AG04450 (cell line): ENCODE measurements around the gene ERCC2. TPM values are rescaled to one million over a fixed set of nuclear protein-coding genes. Genes with fewer than 3 reads are reported as not detected.

Source experiments
- CTCF ChIA-PET: fragments of 300-600, 350-600 bp; formaldehyde crosslinking; extraction: SDS; loops from one replicate; lab custom pipeline; 2022; ENCODE audit warnings: antibody characterized with exemption, inconsistent platforms; lab: Charles Lee
- POLR2A ChIA-PET: fragments of 350-600 bp; formaldehyde crosslinking; extraction: SDS; loops from one replicate; lab custom pipeline; 2021; ENCODE audit warnings: antibody characterized with exemption, inconsistent platforms; lab: Yijun Ruan, JAX
- DNase-seq: peaks from one replicate; pipeline ENCODE4 v3.0.0-alpha.2; 2011; ENCODE audit warnings: low read depth, low spot score
- H3K27ac ChIP-seq: one replicate; pipeline ENCODE4 v1.5.1; 2012; ENCODE audit warnings: low read depth, low read length, control low read depth
- H3K27me3 ChIP-seq: one replicate; pipeline ENCODE4 v1.6.0; 2012; ENCODE audit warnings: low read length; ENCODE audit not compliant: control insufficient read depth, insufficient read depth
- H3K4me3 ChIP-seq: 2 replicates; pipeline ENCODE4 v1.5.1; 2011; ENCODE audit warnings: mild to moderate bottlenecking, low read depth, low read length, control low read depth
- H3K9me3 ChIP-seq: 2 replicates; pipeline ENCODE4 v1.5.1; 2012; ENCODE audit warnings: low read length; ENCODE audit not compliant: control insufficient read depth, insufficient read depth
- CTCF ChIP-seq: IDR thresholded peaks from 2 replicates; pipeline ENCODE4 v1.5.1; 2011; ENCODE audit warnings: low read depth, low read length, control low read depth, inconsistent platforms
- polyA plus RNA-seq: library from polyadenylated mRNA; depleted of rRNA; stranded (reverse); fragments of >200 nt; gene quantifications from 2 replicates; pipeline ENCODE4 v1.2.3, GENCODE V29; 2011

ERCC2 gene
- polyA plus RNA-seq, 1 experiment: 51.4 TPM

GRCh38 chr19:45355910-45356309 lies 14.5 kb downstream of the ERCC2 start:
- ChIA-PET POLR2A (no interaction called here), CTCF (interaction anchor here (1.5 kb wide), 1 partner anchor 17 kb away, joined by 6 read pairs; no protein-coding TSS in a partner anchor)
- H3K9me3 ChIP-seq: no peaks in the 10 kb centered on the region; the same call in 1 of the 2 replicates
- no peak for DNase-seq
- no peaks in the 10 kb centered on the region for H3K27me3 ChIP-seq
- no peak overlapping the region for H3K4me3 ChIP-seq
- no peak overlapping the region for H3K27ac ChIP-seq
- TF ChIP-seq CTCF: no peak

GRCh38 chr19:45355402-45355801 lies 15.0 kb downstream of the ERCC2 start:
- DNase-seq: no peak
- ChIA-PET CTCF (interaction anchor here (0.6 to 1.5 kb wide), 2 partner anchors 16 to 29 kb away, joined by 3 to 6 read pairs; no protein-coding TSS in a partner anchor), POLR2A (no interaction called here)
- Histone ChIP-seq H3K27ac (no peak overlapping the region), H3K9me3 (no peaks in the 10 kb centered on the region; the same call in 1 of the 2 replicates), H3K4me3 (no peak overlapping the region), H3K27me3 (no peaks in the 10 kb centered on the region)
- TF ChIP-seq CTCF: no peak

GRCh38 chr19:45354241-45354842 lies 16.0 kb downstream of the ERCC2 start:
- CTCF ChIA-PET: interaction anchor here (1.5 kb wide), 1 partner anchor 15 kb away, joined by 6 read pairs; no protein-coding TSS in a partner anchor
- no peak overlapping the region for H3K27ac ChIP-seq
- no peaks in the 10 kb centered on the region; the same call in 1 of the 2 replicates for H3K9me3 ChIP-seq
- no peak overlapping the region for H3K4me3 ChIP-seq
- no peak for DNase-seq
- no peak for TF ChIP-seq CTCF
- POLR2A ChIA-PET: no interaction called here
- H3K27me3 ChIP-seq: no peaks in the 10 kb centered on the region

GRCh38 chr19:45352914-45353796 lies 17.2 kb downstream of the ERCC2 start:
- DNase-seq: no peak
- CTCF ChIA-PET: interaction anchor here (0.7 kb wide), 1 partner anchor 55 kb away, joined by 4 read pairs; no protein-coding TSS in a partner anchor
- POLR2A ChIA-PET: no interaction called here
- Histone ChIP-seq H3K4me3 (no peak overlapping the region), H3K27ac (no peak overlapping the region), H3K9me3 (no peaks in the 10 kb centered on the region; the same call in 1 of the 2 replicates), H3K27me3 (no peaks in the 10 kb centered on the region)
- no peak for TF ChIP-seq CTCF

GRCh38 chr19:45352471-45352870 lies 17.9 kb downstream of the ERCC2 start:
- no peak for DNase-seq
- no peaks in the 10 kb centered on the region; the same call in 1 of the 2 replicates for H3K9me3 ChIP-seq
- ChIA-PET POLR2A (no interaction called here), CTCF (no interaction called here)
- no peak overlapping the region for H3K27ac ChIP-seq
- no peaks in the 10 kb centered on the region for H3K27me3 ChIP-seq
- no peak for TF ChIP-seq CTCF
- no peak overlapping the region for H3K4me3 ChIP-seq
